HG03064 (cell line): Measurements from ENCODE around the gene MSANTD2.
"Not testable (repeated sequence)": the region's sequence is repeated elsewhere in the genome, so short reads cannot be mapped to it uniquely, and the experiment has no call there.

Source experiments
- ATAC-seq: cut with Tn5 transposase; IDR thresholded peaks from one replicate; pipeline ENCODE4 v1.9.1; 2021; ENCODE audit warnings: low read depth; ENCODE audit not compliant: unreplicated experiment

Gene MSANTD2

DNA sequence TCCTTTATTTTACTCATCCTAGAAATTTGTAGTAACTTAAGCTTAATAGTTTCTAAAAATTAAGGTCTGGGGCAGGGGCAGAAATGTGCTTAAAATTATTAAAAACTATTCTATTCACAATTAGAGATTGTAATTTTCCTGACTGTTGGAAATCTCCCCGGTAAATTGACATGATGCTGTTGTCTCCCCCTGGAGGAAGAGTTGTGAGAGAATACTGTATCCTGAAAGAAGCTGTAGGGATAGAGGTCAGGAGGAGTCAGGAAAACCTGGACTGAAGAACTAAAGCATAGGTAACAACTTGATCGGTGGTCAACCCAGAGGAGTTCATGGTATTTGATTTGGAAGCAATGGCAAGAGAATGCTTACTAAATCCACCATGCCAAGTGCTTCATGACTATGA, 21.9 kb downstream of the MSANTD2 start:
- ATAC-seq = no peak

DNA sequence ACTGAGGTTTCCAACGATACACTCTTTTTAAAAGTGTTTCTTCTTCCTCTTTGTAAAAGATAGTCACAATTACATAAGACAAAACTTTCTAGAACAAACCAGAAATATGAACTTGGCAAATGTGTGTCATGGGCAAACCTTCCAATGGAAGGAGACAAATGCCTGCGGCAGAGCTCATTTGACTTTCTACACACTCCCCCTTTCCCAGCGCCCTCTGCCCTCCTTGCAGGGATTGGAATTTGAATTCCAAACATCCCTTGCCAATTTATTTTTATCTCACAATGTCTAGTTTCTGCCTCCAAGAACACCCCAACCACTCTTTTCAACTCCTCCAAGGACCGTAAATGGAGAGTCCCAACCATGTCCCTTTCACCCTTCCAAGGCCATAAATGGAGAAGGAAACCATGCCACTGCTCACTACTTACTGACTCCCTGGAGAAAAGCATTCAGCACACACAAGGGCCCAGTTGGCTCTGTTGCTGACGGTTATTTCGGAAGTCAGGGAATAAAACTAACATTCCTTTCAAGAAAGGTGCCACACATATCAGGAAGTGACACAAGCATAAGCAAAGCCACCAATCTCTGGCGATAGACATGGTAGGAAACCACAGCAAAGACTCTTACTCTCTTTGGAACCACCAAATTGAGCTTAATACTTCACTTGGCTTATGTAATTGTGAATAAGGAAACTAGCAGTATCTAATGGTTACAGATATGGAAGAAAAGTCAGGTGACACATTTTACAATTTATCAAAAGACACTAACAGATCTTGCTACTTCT, 23.2 kb downstream of the MSANTD2 start:
- no peak for ATAC-seq

DNA sequence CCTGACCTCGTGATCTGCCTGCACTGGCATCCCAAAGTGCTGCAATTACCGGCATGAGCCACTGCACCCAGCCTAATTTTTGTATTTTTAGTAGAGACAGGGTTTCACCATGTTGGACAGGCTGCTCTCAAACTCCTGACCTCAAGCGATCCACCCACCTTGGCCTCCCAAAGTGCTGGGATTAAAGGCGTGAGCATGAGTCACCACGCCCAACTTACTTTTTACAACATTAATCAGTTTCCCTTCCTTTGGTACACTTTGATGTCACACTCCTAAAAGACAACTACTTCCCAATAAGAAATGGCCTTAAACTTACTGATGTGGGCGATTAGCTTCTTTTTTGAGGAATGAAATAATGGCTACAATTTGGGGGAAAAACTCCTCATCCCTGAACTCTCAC, 29.2 kb downstream of the MSANTD2 start:
- ATAC-seq = not testable (repeated sequence)

DNA sequence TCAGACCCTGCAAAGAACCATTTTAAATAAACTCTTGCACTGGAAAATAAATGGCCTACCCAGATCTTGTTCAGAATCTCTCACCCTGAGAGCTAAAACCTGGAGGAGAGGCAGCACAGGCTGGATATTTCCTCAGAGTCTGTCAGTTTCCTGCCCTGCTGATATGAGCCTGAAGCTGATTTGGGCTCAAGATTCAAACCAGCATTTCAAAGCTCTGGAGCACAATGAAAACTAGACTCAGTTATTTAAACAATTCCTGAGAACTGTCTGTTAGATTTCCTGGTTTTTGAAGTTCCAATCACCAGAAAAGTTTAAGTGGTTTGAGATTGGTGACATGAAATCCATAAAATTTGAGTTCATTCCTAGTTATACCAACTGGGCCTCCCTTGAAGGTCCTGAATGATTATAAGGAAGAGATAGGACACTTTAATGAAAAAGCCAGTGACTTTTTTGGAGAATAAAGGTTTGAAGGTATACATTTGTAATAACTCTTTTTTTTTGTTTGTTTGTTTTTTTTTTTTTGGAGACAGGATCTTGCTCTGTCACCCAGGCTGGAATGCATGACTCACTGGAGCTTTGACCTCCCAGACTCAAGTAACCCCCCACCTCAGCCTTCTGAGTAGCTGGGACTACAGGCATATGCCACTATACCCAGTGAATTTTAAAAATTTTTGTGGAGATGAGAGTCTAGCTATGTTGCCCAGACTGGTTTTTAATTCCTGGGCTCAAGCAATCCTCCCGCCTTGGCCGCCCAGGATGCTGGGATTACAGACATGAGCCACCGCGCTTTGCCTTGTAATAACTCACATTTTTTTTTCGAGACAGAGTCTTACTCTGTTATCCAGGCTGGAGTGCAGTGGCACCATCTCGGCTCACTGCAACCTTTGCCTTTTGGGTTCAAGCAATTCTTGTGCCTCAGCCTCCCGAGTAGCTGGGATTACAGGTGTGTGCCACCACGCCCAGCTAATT, 30.1 kb downstream of the MSANTD2 start:
- no peak for ATAC-seq

DNA sequence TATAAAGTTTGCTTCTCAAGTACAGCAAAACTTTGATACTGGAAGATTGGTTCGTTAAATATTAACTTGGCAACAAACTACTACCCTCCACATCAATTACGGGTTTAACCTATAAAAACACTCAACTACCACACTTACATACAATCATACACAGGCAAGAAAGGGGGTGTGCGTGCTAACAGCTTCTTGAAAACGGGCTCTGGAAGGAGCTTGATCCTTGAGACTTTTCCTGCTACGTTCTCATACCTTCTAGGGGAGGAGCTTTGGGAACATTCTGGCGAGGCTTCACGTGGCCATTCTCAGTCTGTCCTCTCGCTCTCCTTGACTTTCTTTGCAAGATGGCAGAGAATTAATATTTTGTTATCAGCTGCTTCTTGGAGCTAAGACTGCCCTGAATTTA, 31.3 kb downstream of the MSANTD2 start:
- ATAC-seq = no peak

DNA sequence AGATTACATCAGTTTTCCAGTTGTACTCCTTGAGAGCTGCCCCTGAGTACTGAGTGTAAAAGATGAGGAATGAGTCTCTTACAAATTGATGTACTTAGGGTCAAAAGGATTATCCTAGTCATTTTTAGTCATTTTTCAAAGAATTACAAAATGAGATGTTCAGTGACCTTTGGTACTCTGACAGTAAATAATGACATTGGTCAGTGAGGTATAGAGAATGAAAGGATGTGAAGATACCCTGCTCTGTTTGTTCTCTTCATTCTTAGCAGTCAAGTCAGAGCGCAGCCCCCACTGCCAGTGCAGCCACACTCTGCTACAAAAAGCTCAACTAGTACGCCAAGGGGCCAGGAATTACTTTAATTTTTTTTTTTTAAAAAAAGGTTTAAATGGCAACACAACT, 34.0 kb downstream of the MSANTD2 start:
- ATAC-seq = no peak

DNA sequence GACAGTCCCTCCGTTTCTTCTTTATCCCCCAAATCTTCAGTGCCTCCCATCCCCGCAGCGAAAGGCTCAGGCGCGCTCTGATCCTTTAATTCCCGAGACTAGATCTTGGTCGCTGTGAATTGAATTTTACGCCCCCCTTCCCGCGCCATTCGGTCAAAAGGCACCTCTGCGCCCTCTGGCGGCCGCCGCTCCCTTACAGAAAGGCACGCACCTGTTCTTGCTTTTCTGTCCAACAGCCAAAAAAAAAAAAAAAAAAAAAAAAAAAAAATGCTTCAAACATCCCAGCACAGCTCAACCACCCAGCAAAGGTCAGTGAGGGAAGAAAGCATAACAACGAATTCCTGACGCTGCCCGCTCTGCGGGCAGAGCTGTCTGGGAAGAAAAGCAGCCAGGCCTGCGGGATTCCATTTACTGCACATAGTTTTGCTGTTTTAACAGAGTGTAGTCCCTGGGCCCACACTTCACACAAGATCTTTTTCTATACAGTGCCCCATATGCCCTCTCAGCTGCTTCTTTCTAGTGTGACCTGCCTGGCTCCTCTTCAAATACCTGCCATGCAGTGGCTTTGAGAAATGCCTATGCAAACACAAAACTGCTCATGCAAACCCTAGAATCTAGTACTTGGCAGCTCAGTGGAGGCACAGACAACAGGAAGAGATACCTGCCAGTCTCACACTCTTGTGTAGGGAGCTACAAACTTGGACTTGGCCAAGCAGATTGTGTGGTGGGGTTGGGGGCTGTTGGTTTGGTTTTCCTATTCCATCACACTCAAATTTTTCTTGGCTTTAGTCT, 36.9 kb downstream of the MSANTD2 start:
- no peak for ATAC-seq

DNA sequence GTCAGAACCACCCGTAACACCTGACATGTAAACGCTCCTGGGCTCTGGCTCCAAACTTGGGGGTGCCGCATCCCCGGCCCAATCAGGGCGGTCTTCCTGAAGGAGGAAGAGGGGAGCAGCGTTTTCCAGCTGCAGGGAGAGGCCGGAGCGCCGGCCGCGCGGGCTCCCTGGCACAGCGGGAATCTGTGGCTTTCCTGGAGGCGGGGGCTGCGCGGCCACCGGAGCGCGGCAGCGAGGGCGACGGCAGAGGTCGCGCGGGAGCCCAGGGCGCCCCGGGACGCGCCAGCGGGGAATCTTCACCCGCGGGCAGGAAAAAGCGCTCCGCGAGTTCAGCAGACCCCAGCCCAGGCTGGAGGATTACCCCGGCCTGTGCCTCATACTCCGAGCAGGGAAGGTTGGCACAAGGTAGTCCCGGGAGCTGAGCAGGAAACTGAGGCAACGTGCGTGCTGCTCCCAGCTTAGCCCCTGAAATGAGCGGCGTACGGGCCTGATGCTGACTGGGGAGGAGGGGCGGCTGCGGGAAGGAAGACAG, 37.5 kb downstream of the MSANTD2 start:
- peak; percentile 9 for ATAC-seq

DNA sequence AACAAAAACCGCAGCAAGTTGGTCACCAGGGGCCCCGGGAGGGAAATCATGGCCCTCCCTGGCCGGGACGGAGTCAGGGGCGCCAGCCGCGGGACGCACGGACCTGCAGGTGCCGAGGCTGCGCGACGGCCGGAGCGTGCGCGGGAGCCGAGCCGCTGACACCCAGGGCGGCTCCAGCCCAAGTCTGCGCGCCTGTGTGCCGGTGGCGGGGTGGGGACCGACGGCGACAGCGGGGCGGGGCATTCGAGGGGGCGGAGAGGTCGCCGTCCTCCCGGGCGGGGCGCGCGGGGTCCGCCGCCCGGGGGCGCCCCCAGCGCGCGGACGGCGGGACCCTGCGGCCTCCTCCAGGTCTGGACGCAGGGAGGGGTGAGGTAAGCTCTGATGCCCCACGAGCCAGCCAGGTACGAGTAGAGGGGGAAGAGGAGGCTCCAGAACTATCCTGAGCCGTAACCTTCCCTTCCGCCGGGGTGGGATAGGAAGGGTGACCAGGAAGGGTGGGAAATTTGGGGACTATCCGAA, 38.0 kb downstream of the MSANTD2 start, which contains the start of gene ESAM:
ESAM (minus strand) TSS at position 186 of the 519 bp plus-strand sequence; CDS start at position 50, 136 bp downstream.
- ATAC-seq = peak; percentile 52

DNA sequence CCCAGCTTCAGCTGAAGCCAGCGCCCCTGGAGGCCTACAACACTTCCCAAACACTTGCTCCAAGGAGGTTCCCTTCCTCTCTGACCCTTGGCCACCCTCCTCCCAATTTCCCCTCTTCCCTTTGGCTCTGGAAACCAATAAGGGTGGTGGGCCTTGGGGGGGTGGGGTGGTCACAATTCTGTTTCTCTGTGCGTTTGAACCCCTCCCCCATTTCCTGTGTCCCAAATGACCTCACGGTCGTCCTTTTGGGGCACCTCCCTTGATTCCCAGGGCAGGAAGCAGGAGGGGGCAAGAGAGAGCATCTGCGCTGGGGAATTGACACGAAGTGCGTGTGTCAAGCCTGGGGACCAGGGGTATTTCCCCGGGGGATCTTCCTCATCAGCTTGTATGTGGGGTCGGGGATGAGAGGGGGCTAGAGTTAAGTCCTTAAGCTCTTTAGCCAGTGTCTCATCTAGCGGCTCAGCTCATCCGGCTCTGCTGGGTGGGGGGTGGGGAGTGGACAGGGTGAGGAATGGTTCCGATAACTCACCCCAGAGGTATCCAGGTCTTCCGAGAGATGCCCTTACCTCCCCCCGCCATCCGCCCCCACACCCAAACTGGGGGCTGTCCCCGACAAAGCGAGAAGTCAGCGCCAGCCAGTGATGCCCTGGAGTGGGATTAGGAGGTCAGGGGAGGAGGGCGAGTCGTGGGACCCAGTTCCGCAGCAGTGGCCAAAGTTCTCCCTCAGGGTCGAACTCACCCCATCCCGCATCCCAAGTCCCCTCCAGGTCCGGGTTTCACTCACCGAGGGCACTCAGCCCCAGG, 38.7 kb downstream of the MSANTD2 start:
- no peak for ATAC-seq

DNA sequence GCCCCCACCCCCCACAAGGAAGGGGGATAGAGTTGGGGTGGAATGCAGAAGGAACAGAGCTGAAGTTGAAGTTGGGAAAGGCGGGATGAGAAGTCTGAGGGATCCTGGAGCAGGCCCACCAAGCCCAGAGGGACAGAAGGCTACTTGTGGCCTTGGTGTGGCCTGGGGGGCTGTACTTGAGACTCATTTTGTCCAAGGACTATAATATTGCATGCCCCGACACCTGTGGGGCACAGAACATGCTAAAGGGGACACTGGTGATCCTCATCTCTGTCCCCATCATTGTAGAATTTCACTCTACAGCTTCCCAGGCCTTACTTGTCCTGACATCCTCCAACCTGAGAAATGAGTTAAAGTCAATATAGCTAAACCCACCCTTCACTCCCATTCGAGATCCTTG, 39.4 kb downstream of the MSANTD2 start:
- no peak for ATAC-seq

DNA sequence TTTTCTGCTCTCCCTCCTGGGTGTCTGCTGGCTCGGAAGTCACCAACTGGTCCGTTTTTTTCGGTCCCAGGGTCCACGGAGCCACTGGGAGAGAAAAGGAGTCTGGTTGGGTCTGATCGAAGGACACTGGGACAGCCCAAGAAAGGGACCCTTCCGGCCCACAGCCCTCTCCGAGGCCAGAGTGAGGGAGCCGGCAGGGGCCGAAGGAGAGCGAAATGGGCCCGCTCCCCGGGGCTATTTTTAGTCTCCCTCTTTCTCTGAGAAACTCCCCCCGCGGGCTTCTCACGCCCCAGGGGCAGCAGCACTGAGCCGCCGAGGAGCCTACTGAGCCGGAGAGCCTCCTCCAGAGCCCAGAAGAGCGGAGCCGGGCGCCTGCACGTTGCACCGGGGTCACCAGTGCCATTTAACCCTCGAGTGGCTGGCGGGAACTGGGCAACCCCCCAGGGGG, 40.0 kb downstream of the MSANTD2 start:
- ATAC-seq = peak; percentile 33

DNA sequence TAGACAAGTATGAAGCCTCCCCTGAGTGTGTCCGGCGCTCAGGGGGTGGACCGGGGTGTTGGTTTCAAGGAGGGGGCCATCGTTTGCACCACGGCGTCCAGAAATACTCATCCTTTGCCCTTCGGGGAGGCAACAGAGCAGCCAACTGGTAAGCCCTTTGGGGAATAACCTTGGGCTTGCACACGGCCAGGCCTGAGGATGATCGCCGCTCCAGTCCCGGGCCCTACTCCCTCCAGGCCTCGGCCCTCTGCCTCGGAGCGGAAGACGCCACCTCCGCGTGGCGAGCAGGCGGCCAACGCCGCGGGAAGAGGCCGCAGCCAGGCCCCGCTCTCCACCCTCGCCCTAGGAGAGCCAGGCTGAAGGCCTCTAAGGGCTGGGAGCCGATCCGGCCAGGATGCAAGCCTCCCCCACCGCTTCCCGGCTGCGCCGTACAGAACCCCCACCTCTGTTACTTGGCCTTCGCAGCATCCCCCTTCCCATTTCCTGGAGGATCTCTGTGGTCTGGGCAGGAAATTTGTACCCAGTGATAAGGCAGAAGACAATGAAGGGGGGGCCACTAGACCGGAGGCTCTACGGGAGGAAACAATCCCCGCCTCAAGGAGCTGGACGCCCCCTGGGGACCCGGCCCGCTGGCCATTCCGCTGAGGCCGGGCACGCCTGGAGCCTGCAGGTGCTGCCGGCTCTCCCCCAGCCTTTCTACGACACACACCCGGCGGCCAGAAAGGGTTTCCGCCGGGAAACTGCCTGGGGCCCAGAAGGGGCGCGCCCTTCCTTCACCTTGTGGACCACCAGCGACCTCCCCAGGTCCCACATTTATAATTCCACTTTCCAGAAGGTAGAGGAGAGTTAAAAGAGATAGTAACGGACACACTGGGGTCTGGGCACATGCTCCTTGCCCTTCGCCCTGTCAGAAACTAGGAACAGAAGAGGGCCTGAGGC, 40.7 kb downstream of the MSANTD2 start:
- peak; percentile 13 for ATAC-seq

DNA sequence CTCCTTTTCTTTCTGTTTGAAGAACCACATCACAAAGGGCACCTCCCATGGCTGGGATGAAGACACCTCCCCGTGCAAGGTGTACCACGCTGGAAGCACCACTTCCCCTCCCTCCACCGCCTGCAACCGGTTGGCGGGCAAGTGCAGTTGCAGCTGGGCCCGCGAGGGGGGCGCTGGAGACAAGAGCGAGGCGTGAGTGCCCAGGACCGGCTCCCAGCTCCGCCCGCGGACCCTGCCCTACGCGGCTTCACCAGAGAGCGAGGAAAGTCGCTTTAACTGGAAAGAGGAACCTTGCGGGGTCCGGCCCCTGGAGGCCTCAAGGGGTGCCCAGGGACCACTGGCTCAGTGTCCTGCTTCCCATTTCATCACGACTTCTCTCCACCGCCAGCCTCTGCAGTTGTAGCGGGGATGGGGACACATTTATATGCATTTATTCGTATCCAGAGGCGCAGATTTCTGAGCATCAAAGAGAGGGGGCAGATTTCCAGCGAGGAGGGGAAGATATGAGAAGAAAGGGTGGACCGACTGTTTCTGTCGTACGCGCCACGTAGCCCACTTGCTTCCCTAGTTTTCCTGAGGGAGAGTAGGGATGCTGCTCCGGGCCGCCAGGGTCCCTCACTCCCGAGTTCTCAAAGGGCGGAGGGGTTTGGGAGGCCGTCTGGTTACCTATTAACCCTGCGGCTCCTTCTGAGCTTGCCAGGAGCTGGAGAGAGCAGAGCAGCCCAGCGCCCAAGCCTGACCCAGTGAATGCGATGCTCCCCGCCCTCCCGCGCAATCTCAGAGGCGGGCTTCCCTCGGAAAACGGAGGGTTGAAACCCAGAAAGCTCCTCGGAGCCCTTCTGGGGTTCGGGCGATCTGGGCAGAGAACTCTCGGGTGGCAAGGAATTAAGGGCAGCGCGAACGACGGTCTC, 41.6 kb downstream of the MSANTD2 start:
- ATAC-seq = peak; percentile 46

DNA sequence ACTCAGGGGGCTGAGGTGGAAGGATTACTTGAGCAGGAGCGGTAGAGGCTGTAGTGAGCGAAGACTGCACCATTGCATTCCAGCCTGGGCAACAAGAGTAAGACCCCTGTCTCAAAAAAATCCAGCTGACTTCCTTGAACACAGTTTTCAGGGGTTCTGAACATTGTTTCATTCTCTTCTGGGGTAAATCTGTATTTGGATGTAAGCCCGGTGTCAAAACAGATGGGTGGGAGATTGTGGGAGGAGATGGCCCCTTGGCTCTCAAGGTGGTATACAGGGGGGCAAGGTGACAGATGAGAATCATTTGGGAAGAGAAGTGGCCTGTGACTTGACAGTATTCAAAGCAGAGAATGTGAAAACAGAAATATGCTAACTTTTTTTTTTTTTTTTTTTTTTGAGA, 42.9 kb downstream of the MSANTD2 start:
- no peak for ATAC-seq

DNA sequence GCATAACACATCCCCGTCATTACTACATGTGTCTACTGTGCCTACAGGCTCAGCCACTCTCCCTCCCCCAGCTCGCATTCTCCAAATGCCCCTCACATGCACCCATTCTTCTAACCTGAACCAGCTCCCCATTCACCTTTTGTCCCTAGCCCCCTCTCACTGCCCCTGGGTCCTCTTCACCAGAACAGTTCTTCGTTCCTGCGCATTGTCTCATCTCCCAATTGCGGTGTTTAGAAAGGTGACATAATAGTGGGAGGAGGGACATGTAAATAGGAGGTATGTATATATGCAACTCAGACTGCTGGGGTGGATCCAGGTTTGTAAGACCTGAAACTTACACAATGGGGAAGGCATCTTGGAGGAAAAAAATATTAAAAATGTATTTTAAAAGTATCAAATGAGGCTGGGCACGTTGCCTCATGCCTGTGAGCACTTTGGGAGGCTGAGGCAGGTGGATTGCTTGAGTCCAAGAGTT, 43.4 kb downstream of the MSANTD2 start:
- no peak for ATAC-seq
